ENCODE measurements around the gene KCNK6.

Gene KCNK6

GRCh38 chr19:38367041-38367440 is 47.4 kb downstream of the KCNK6 start:
- no peaks in the 10 kb centered on the region for H3K9me3 ChIP-seq (replicated peaks; ENCODE audit: insufficient read depth, low read length)
- no peaks in the 10 kb centered on the region for H3K9me2 ChIP-seq (replicated peaks; ENCODE audit: insufficient read depth, low read length)
- no peaks in the 10 kb centered on the region for H4K20me1 ChIP-seq (ENCODE audit: insufficient read depth, low read length)
- no peak overlapping the region for H3K4me2 ChIP-seq (ENCODE audit: low read depth, low read length)
- no peaks in the 10 kb centered on the region for H3K4me1 ChIP-seq (ENCODE audit: low read length)
- H2AFZ ChIP-seq (ENCODE audit: low read length), result no peak overlapping the region
- no peak for DNase-seq
- peaks cover 33% of the 10 kb centered on the region for H3K27me3 ChIP-seq (replicated peaks; ENCODE audit: insufficient read depth, low read length)
- no peaks in the 10 kb centered on the region for H3F3A ChIP-seq (ENCODE audit: insufficient read depth, low read length)
- H3K27ac ChIP-seq (ENCODE audit: low read length), result no peak overlapping the region
- H3K4me3 ChIP-seq (ENCODE audit: low read length), result no peak overlapping the region
- H3K79me2 ChIP-seq (ENCODE audit: low read length), result no peaks in the 10 kb centered on the region
- TF ChIP-seq EZH2phosphoT487 (IDR thresholded peaks at IDR 0.05; ENCODE audit: low read length), result no peak
- TF ChIP-seq, protein P1, sequence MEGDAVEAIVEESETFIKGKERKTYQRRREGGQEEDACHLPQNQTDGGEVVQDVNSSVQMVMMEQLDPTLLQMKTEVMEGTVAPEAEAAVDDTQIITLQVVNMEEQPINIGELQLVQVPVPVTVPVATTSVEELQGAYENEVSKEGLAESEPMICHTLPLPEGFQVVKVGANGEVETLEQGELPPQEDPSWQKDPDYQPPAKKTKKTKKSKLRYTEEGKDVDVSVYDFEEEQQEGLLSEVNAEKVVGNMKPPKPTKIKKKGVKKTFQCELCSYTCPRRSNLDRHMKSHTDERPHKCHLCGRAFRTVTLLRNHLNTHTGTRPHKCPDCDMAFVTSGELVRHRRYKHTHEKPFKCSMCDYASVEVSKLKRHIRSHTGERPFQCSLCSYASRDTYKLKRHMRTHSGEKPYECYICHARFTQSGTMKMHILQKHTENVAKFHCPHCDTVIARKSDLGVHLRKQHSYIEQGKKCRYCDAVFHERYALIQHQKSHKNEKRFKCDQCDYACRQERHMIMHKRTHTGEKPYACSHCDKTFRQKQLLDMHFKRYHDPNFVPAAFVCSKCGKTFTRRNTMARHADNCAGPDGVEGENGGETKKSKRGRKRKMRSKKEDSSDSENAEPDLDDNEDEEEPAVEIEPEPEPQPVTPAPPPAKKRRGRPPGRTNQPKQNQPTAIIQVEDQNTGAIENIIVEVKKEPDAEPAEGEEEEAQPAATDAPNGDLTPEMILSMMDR (IDR thresholded peaks at IDR 0.05; ENCODE audit: low read length), result no peak
- no peak for TF ChIP-seq EZH2 (optimal IDR thresholded peaks at IDR 0.05; ENCODE audit: low read depth, low read length)
- no peaks in the 10 kb centered on the region for H3K36me3 ChIP-seq (replicated peaks; ENCODE audit: insufficient read depth, low read length)
- no peak overlapping the region for H3K9ac ChIP-seq (ENCODE audit: low read length)

DNA sequence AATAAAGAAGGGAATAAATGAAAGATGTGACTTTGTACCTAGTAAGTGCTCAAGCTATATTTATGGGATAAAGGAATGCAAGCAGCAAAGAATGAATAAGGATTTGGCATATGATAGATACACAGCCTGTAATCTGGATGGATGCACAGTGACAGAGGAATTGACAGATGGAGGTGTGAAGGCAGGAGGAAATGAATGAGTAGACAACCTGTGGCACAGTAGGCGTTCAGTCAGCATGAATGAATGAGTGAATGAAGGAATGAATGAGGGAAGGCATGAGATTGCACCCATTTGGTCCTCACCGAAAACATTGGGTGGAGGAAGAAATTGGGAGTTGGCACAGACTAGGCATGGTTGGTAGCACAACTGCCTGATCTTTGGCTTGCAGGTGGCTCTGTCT is 49.9 kb downstream of the KCNK6 start:
- TF ChIP-seq EZH2phosphoT487 (IDR thresholded peaks at IDR 0.05; ENCODE audit: low read length), result no peak
- TF ChIP-seq, protein P1 (IDR thresholded peaks at IDR 0.05; ENCODE audit: low read length), result no peak
- no peak for TF ChIP-seq EZH2 (optimal IDR thresholded peaks at IDR 0.05; ENCODE audit: low read depth, low read length)
- Histone ChIP-seq H3K9me2 (replicated peaks; ENCODE audit: insufficient read depth, low read length) (no peaks in the 10 kb centered on the region), H3F3A (ENCODE audit: insufficient read depth, low read length) (no peaks in the 10 kb centered on the region), H3K4me3 (ENCODE audit: low read length) (no peak overlapping the region), H3K9ac (ENCODE audit: low read length) (no peak overlapping the region), H3K9me3 (replicated peaks; ENCODE audit: insufficient read depth, low read length) (no peaks in the 10 kb centered on the region), H3K79me2 (ENCODE audit: low read length) (no peaks in the 10 kb centered on the region), H3K27ac (ENCODE audit: low read length) (no peak overlapping the region), H2AFZ (ENCODE audit: low read length) (no peak overlapping the region), H3K27me3 (replicated peaks; ENCODE audit: insufficient read depth, low read length) (peaks cover 29% of the 10 kb centered on the region), H3K4me2 (ENCODE audit: low read depth, low read length) (no peak overlapping the region), H3K4me1 (ENCODE audit: low read length) (no peaks in the 10 kb centered on the region), H4K20me1 (ENCODE audit: insufficient read depth, low read length) (no peaks in the 10 kb centered on the region), H3K36me3 (replicated peaks; ENCODE audit: insufficient read depth, low read length) (no peaks in the 10 kb centered on the region)
- DNase-seq, result no peak

- Histone ChIP-seq H3K36me3 (replicated peaks; ENCODE audit: insufficient read depth, low read length) (no peaks in the 10 kb centered on the region), H4K20me1 (ENCODE audit: insufficient read depth, low read length) (no peaks in the 10 kb centered on the region), H3K4me1 (ENCODE audit: low read length) (no peaks in the 10 kb centered on the region), H3F3A (ENCODE audit: insufficient read depth, low read length) (no peaks in the 10 kb centered on the region), H2AFZ (ENCODE audit: low read length) (no peak overlapping the region), H3K27me3 (replicated peaks; ENCODE audit: insufficient read depth, low read length) (peaks cover 22% of the 10 kb centered on the region), H3K9ac (ENCODE audit: low read length) (no peak overlapping the region), H3K4me2 (ENCODE audit: low read depth, low read length) (no peak overlapping the region), H3K27ac (ENCODE audit: low read length) (no peak overlapping the region), H3K9me2 (replicated peaks; ENCODE audit: insufficient read depth, low read length) (no peaks in the 10 kb centered on the region), H3K4me3 (ENCODE audit: low read length) (no peak overlapping the region), H3K9me3 (replicated peaks; ENCODE audit: insufficient read depth, low read length) (no peaks in the 10 kb centered on the region), H3K79me2 (ENCODE audit: low read length) (peaks cover 7% of the 10 kb centered on the region)
- TF ChIP-seq, protein P1 (IDR thresholded peaks at IDR 0.05; ENCODE audit: low read length), result no peak
- TF ChIP-seq EZH2phosphoT487 (IDR thresholded peaks at IDR 0.05; ENCODE audit: low read length) (no peak), EZH2 (optimal IDR thresholded peaks at IDR 0.05; ENCODE audit: low read depth, low read length) (no peak)
- DNase-seq, result no peak
These were observed 50.7 kb downstream of the KCNK6 start for GRCh38 chr19:38370299-38370698.

Data from MM.1S (cell line).